Measurements from ENCODE around the gene DLG2. TPM values are rescaled to one million over a fixed set of nuclear protein-coding genes. Genes with fewer than 3 reads are reported as not detected.

The DLG2 gene
- total and polyA plus RNA-seq, 9 of the 15 experiments (the other 6 are each of a cell fraction or from before 2014, with no cell fraction given), result 0.52 to 1.6 (median 0.95) TPM

GRCh38 chr11:83682611-83682973 lies 1944.6 kb downstream of the DLG2 start (continued):
- TF ChIP-seq, protein P1, sequence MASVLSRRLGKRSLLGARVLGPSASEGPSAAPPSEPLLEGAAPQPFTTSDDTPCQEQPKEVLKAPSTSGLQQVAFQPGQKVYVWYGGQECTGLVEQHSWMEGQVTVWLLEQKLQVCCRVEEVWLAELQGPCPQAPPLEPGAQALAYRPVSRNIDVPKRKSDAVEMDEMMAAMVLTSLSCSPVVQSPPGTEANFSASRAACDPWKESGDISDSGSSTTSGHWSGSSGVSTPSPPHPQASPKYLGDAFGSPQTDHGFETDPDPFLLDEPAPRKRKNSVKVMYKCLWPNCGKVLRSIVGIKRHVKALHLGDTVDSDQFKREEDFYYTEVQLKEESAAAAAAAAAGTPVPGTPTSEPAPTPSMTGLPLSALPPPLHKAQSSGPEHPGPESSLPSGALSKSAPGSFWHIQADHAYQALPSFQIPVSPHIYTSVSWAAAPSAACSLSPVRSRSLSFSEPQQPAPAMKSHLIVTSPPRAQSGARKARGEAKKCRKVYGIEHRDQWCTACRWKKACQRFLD (CRISPR knock-in tag; IDR thresholded peaks at IDR 0.05), result no peak
- TF ChIP-seq, protein P2, sequence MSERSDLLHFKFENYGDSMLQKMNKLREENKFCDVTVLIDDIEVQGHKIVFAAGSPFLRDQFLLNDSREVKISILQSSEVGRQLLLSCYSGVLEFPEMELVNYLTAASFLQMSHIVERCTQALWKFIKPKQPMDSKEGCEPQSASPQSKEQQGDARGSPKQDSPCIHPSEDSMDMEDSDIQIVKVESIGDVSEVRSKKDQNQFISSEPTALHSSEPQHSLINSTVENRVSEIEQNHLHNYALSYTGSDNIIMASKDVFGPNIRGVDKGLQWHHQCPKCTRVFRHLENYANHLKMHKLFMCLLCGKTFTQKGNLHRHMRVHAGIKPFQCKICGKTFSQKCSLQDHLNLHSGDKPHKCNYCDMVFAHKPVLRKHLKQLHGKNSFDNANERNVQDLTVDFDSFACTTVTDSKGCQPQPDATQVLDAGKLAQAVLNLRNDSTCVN (CRISPR knock-in tag; IDR thresholded peaks at IDR 0.05), result no peak
- no peak for TF ChIP-seq BRCA1 (IDR thresholded peaks at IDR 0.05)
- TF ChIP-seq BRCA1 (CRISPR knock-in tag; IDR thresholded peaks at IDR 0.05), result no peak
- TF ChIP-seq MED1 (CRISPR knock-in tag; IDR thresholded peaks at IDR 0.05; ENCODE audit: borderline replicate concordance), result no peak
- peak; percentile 76 for TF ChIP-seq CBFA2T3 (IDR thresholded peaks at IDR 0.05)
- peak; percentile 22; the same call in 1 of the 2 replicates for TF ChIP-seq NCOR1 (IDR thresholded peaks at IDR 0.05)
- no peak for TF ChIP-seq NR2C1 (IDR thresholded peaks at IDR 0.05)
- TF ChIP-seq NR2C1 (tag; IDR thresholded peaks at IDR 0.05), result no peak
- TF ChIP-seq ZNF212 (CRISPR knock-in tag; IDR thresholded peaks at IDR 0.05), result no peak
- TF ChIP-seq RAD21 (CRISPR knock-in tag; conservative IDR thresholded peaks at IDR 0.05 in 1 of 2, IDR thresholded peaks at IDR 0.05 in 1 of 2), result no peak
- TF ChIP-seq NFATC3 (IDR thresholded peaks at IDR 0.05), result no peak
- peak; percentile 66 for TF ChIP-seq CBFA2T2 (conservative IDR thresholded peaks at IDR 0.05)
- TF ChIP-seq, protein P3, sequence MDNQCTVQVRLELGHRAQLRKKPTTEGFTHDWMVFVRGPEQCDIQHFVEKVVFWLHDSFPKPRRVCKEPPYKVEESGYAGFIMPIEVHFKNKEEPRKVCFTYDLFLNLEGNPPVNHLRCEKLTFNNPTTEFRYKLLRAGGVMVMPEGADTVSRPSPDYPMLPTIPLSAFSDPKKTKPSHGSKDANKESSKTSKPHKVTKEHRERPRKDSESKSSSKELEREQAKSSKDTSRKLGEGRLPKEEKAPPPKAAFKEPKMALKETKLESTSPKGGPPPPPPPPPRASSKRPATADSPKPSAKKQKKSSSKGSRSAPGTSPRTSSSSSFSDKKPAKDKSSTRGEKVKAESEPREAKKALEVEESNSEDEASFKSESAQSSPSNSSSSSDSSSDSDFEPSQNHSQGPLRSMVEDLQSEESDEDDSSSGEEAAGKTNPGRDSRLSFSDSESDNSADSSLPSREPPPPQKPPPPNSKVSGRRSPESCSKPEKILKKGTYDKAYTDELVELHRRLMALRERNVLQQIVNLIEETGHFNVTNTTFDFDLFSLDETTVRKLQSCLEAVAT (IDR thresholded peaks at IDR 0.05), result no peak
- TF ChIP-seq ZNF224 (CRISPR knock-in tag; IDR thresholded peaks at IDR 0.05), result no peak
- no peak for TF ChIP-seq MTA3 (IDR thresholded peaks at IDR 0.05; ENCODE audit: borderline replicate concordance)
- peak; percentile 84 for TF ChIP-seq TEAD4 (IDR thresholded peaks at IDR 0.05; ENCODE audit: low read length)
- no peak for TF ChIP-seq TEAD4 (CRISPR knock-in tag; IDR thresholded peaks at IDR 0.05; ENCODE audit: borderline replicate concordance)
- TF ChIP-seq, protein P4, sequence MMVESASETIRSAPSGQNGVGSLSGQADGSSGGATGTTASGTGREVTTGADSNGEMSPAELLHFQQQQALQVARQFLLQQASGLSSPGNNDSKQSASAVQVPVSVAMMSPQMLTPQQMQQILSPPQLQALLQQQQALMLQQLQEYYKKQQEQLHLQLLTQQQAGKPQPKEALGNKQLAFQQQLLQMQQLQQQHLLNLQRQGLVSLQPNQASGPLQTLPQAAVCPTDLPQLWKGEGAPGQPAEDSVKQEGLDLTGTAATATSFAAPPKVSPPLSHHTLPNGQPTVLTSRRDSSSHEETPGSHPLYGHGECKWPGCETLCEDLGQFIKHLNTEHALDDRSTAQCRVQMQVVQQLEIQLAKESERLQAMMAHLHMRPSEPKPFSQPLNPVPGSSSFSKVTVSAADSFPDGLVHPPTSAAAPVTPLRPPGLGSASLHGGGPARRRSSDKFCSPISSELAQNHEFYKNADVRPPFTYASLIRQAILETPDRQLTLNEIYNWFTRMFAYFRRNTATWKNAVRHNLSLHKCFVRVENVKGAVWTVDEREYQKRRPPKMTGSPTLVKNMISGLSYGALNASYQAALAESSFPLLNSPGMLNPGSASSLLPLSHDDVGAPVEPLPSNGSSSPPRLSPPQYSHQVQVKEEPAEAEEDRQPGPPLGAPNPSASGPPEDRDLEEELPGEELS (CRISPR knock-in tag; IDR thresholded peaks at IDR 0.05; ENCODE audit: borderline replicate concordance), result no peak
- TF ChIP-seq RBM25 (IDR thresholded peaks at IDR 0.05; ENCODE audit: low read depth, low read length, severe bottlenecking), result no peak
- TF ChIP-seq XRCC5 (IDR thresholded peaks at IDR 0.05; ENCODE audit: low read depth, low read length), result no peak
- TF ChIP-seq, protein P5, sequence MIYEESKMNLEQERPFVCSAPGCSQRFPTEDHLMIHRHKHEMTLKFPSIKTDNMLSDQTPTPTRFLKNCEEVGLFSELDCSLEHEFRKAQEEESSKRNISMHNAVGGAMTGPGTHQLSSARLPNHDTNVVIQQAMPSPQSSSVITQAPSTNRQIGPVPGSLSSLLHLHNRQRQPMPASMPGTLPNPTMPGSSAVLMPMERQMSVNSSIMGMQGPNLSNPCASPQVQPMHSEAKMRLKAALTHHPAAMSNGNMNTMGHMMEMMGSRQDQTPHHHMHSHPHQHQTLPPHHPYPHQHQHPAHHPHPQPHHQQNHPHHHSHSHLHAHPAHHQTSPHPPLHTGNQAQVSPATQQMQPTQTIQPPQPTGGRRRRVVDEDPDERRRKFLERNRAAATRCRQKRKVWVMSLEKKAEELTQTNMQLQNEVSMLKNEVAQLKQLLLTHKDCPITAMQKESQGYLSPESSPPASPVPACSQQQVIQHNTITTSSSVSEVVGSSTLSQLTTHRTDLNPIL (CRISPR knock-in tag; IDR thresholded peaks at IDR 0.05), result no peak
- TF ChIP-seq TAL1 (IDR thresholded peaks at IDR 0.05), result peak; percentile 54

All from K562 (cell line).